ENCODE measurements around the gene ITPRIPL2. TPM values are rescaled to one million over a fixed set of nuclear protein-coding genes. Genes with fewer than 3 reads are reported as not detected.

The ITPRIPL2 gene
- total RNA-seq, 1 experiment from 2014 or later, result 67.9 TPM

DNA sequence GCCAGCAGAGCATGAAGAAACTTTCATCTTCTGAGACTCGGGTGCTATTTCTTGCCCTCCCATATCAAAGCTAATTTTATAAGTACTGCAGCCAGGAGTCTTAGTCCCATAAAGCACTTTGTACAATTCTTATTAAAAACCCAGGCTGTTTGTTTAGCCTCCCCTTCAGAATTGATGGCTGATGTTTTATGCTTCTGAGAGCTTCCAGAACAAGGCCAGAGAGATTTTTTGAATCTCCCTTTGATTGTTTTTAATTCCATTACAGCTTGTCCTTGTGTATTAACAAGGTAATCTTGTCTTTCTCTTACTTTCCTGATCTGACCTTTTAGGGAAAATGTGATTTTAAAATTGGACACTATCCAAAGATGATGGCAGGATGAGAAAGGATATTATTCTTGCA, 30.1 kb upstream of the ITPRIPL2 start:
- no peak overlapping the region for H3K9ac ChIP-seq (ENCODE audit: low read length)
- CTCF ChIA-PET, result interaction anchor here (0.7 to 4.2 kb wide), 2 partner anchors 95 to 350 kb away, joined by 3 to 55 read pairs; no protein-coding TSS in a partner anchor
- RAD21 ChIA-PET (ENCODE audit: low non-redundant PET in 1 of 2, low total read pairs in 2 of 2, uncharacterized antibody in 2 of 2, unreplicated experiment in 2 of 2), result no interaction called here
- H3K4me1 ChIP-seq (ENCODE audit: control insufficient read depth in 1 of 2, insufficient read depth in 2 of 2, low read length in 2 of 2), result peaks cover 9 to 23% of the 10 kb centered on the region in 2 experiments
- ATAC-seq (no peak), DNase-seq (ENCODE audit: low read depth, low spot score) (no peak)
- intact Hi-C loops (cut with micrococcal nuclease), result loop anchor here (10.0 kb wide), 1 partner anchor 801 kb away; the partner anchor contains the start of gene GPRC5B
- no peaks in the 10 kb centered on the region for H4K20me1 ChIP-seq (ENCODE audit: insufficient read depth)
- H3K9me2 ChIP-seq (ENCODE audit: insufficient read depth), result no peaks in the 10 kb centered on the region
- no peaks in the 10 kb centered on the region for H3K79me2 ChIP-seq (ENCODE audit: insufficient read depth, low read length)
- TF ChIP-seq CTCF (IDR thresholded peaks at IDR 0.05 in 2 of 3, conservative IDR thresholded peaks at IDR 0.05 in 1 of 3; ENCODE audit: borderline replicate concordance in 1 of 3, insufficient read depth in 1 of 3, low read depth in 2 of 3, low read length in 2 of 3) (no peak), POLR2AphosphoS5 (IDR thresholded peaks at IDR 0.05; ENCODE audit: low read depth, low read length) (no peak), SP1 (IDR thresholded peaks at IDR 0.05; ENCODE audit: low read depth) (no peak), CBX3 (IDR thresholded peaks at IDR 0.05; ENCODE audit: low read depth) (no peak), CEBPB (IDR thresholded peaks at IDR 0.05; ENCODE audit: low read depth) (no peak), ZNF274 (IDR thresholded peaks at IDR 0.05; ENCODE audit: low read depth, low read length) (no peak), FOSL1 (IDR thresholded peaks at IDR 0.05; ENCODE audit: low read depth) (no peak), TCF7L2 (IDR thresholded peaks at IDR 0.05; ENCODE audit: borderline replicate concordance, extremely low read depth, insufficient read depth, insufficient read length) (no peak), RAD21 (IDR thresholded peaks at IDR 0.05; ENCODE audit: low read depth) (no peak), ZFX (IDR thresholded peaks at IDR 0.05) (no peak)
- TF ChIP-seq, protein P1, sequence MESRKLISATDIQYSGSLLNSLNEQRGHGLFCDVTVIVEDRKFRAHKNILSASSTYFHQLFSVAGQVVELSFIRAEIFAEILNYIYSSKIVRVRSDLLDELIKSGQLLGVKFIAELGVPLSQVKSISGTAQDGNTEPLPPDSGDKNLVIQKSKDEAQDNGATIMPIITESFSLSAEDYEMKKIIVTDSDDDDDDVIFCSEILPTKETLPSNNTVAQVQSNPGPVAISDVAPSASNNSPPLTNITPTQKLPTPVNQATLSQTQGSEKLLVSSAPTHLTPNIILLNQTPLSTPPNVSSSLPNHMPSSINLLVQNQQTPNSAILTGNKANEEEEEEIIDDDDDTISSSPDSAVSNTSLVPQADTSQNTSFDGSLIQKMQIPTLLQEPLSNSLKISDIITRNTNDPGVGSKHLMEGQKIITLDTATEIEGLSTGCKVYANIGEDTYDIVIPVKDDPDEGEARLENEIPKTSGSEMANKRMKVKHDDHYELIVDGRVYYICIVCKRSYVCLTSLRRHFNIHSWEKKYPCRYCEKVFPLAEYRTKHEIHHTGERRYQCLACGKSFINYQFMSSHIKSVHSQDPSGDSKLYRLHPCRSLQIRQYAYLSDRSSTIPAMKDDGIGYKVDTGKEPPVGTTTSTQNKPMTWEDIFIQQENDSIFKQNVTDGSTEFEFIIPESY (IDR thresholded peaks at IDR 0.05; ENCODE audit: extremely low read depth, insufficient replicate concordance, low read length), result no peak
- BruUV-seq (replicated peaks), result no TSS peak
- no peak overlapping the region for H3K4me3 ChIP-seq (replicated peaks in 1 of 2; ENCODE audit: low read depth in 1 of 2, low read length in 2 of 2)
- POLR2A ChIA-PET, result interaction anchor here (0.9 kb wide), 1 partner anchor 55 kb away, joined by 3 read pairs; no protein-coding TSS in a partner anchor
- no peaks in the 10 kb centered on the region for H3K9me3 ChIP-seq (ENCODE audit: control insufficient read depth in 1 of 2, insufficient read depth in 1 of 2, low read depth in 1 of 2, low read length in 2 of 2)
- no peak overlapping the region for H3K27ac ChIP-seq (ENCODE audit: low read depth, low read length)
- H3K27me3 ChIP-seq (ENCODE audit: insufficient read depth, low read length), result no peaks in the 10 kb centered on the region
- no peak overlapping the region for H3K4me2 ChIP-seq (ENCODE audit: low read length)
- no peaks in the 10 kb centered on the region for H3K36me3 ChIP-seq (ENCODE audit: control insufficient read depth in 1 of 2, insufficient read depth in 2 of 2, low read length in 2 of 2)
- H2AFZ ChIP-seq (ENCODE audit: low read depth, low read length, poor library complexity, severe bottlenecking), result no peak overlapping the region

All from HCT116 (cell line).